Right cardiac atrium (tissue), 5 donors: ENCODE results near the gene ADAMTS2. TPM values are rescaled to one million over a fixed set of nuclear protein-coding genes. Genes with fewer than 3 reads are reported as not detected.
A peak's percentile ranks its signal among the peaks of the same experiment; 100 is the strongest.

Source experiments
- ATAC-seq, 2 donors: fragments of 200-7000 bp; cut with Tn5 transposase; one replicate each; pipeline versions ENCODE4 v1.8.0 to v1.9.1; 2020; ENCODE audit warnings: moderate library complexity in 2 of 2, mild to moderate bottlenecking in 1 of 2
- DNase-seq, 3 donors: peaks; one replicate each; pipeline ENCODE4 v3.0.0-alpha.2; 2020
- H3K27ac ChIP-seq: one replicate; pipeline ENCODE4 v1.5.1; 2013; ENCODE audit warnings: mild to moderate bottlenecking, low read length, control low read depth, moderate library complexity
- H3K27me3 ChIP-seq: one replicate; pipeline ENCODE4 v1.6.1; 2013; ENCODE audit not compliant: control insufficient read depth, insufficient read depth
- H3K4me1 ChIP-seq: one replicate; pipeline ENCODE4 v1.6.1; 2013; ENCODE audit warnings: low read length; ENCODE audit not compliant: control insufficient read depth, insufficient read depth
- H3K4me3 ChIP-seq: one replicate; pipeline ENCODE4 v1.5.1; 2013; ENCODE audit warnings: low read length, control low read depth
- H3K9me3 ChIP-seq: one replicate; pipeline ENCODE4 v1.6.1; 2013; ENCODE audit warnings: low read length; ENCODE audit not compliant: control insufficient read depth
- WGBS: extraction: QIAGEN DNeasy Blood & Tissue Kit; methylation state at CpG from one replicate; pipeline ENCODE4 v1.1.7; 2013; 5-methylcytosine and 5-hydroxymethylcytosine counted together
- intact Hi-C, 4 donors: fragments of 100-400 bp; cut with DNase I; formaldehyde crosslinking; loops; one replicate each; pipeline versions ENCODE4 v1.11.0 to v1.14.0; 2022 to 2023
- polyA plus RNA-seq: library from polyadenylated mRNA; stranded (reverse); fragments of 200-250 nt; gene quantifications from one replicate; pipeline ENCODE4 v1.2.3, GENCODE V29; 2013
- total RNA-seq, 4 donors: library from RNA; stranded (reverse); fragmentation: NEBNext Ultra II Directional; extraction: Animal tissue kit (Norgen Biotek cat#: 25700); gene quantifications; one replicate each; pipeline ENCODE4 v1.2.1, GENCODE V29; 2021
- donor health status: healthy with polysubstance abuse.
- donor health status: DM: no; HTN: yes; CAD: no.
- donor health status: DM: no; HTN: no; CAD: no.
- donor health status: DM: no; HTN: yes; CAD: no; lungs with severe emphysema.
- donor health status: DM: yes; HTN: yes; CAD: no.

The ADAMTS2 gene
- total and polyA plus RNA-seq, 5 donors, result 7.0 to 23.2 (median 14.7) TPM

DNA sequence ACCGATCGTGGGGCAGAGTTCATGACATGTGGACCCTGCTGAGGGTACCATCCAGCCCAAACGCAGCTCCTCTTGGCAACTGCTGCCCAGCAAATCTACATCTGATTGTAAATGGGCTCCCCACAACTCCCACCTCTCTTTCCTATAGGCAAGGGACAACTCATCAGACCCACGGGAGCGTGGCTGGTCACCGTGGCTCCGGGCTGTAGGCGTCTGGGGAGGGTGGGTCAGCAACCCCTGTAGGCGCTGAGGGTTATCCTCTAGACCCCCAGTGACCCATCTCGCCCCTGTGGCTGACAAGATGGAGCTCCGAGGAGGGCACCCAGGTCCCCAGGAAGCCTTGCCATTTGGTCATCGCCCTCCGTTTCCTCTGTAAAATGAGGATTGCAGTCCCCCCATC is 162.7 kb downstream of the ADAMTS2 start:
- no peaks in the 10 kb centered on the region for H3K9me3 ChIP-seq
- DNase-seq (peak in 1 of 3 donors; percentile 23), ATAC-seq (no peak)
- intact Hi-C loops, result no loop called here
- H3K27ac ChIP-seq, result no peak overlapping the region
- WGBS, result 91% methylated on average over 13 of the region's 13 CpGs
- no peaks in the 10 kb centered on the region for H3K4me1 ChIP-seq
- no peaks in the 10 kb centered on the region for H3K27me3 ChIP-seq
- H3K4me3 ChIP-seq, result no peak overlapping the region

DNA sequence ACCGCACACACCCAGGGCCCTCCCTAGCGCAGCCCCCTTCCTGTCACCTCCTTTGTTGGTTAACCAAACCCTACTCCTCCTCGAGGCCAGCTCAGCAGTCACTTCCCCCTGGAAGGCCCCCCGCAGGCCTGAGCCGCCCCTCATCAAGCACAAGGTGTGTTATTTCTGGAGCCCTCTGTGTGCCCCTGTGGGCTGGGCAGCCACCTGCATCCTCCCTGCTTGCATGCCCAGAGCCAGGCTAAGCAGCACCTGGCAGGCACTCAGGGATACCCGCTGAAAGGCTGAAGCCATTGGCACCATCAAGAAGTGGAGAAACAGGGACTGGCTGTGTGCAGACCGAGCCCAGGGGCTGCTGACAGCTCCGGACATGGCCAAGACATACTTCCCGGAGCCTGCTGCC is 163.3 kb downstream of the ADAMTS2 start:
- DNase-seq (peak in 1 of 3 donors; percentile 31), ATAC-seq (no peak)
- Histone ChIP-seq H3K4me1 (no peaks in the 10 kb centered on the region), H3K27me3 (no peaks in the 10 kb centered on the region), H3K9me3 (no peaks in the 10 kb centered on the region), H3K27ac (no peak overlapping the region), H3K4me3 (no peak overlapping the region)
- WGBS, result 67% methylated on average over 9 of the region's 9 CpGs
- intact Hi-C loops, result no loop called here

DNA sequence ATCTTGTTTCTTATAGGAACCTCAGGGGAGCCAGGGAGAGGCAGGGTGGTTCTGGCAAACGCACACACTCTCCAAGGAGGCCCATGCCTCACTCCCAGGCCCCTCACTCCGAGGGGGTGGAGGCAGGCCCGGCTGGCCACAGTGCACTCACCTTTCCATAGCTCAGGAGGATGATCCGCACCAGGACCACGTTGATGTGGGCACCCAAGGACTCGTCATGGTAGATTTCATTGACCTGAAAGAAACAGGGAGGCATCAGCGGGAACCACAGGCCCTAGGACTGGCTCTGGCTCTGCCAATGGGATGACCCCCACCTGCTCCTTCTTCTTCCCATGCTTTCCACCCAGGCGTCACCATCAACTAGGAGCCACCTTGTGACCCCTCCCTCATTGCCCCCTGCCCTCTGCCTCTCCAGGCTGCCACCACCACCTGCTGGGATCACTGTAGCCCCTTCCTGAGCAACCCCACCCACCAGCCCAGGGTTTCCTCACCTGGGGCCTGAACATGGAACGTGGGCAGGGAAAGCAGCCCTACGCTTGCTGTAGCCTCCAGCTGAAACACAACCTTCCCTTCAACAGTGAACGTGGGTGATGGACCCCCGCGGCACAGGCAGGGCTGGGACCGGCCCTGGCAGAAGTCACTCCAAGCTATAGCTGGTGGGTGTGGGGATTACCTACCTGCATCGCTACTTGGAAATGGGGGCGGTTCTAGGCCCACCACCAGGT is 164.2 kb downstream of the ADAMTS2 start:
- no peaks in the 10 kb centered on the region for H3K27me3 ChIP-seq
- 94% methylated on average over 16 of the region's 16 CpGs for WGBS
- intact Hi-C loops, result no loop called here

DNA sequence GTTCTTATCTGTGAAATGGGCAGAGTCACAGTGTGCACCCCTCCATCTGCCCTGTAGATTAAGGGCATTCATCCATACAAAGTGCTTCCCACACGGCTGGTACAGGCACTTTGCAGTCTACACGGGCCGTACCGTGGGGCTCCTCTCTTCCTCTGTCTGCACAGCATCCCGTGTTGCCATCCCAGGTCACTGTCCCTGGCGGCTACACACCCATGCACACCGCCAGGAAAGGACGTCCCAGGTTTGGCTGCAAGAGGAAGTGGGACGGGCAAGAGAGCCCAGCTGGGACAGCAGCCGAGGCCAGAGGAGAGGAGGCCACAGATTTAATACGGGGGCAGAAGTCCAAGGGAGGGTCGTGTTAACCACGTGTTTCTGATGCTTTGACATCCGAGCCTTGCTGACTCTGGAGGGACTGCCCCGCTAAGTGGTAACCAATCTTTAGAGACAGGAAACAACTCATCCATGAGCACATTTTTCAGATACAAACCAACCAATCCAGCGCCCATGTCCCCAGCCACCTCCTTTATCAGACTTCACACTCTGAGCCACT is 165.1 kb downstream of the ADAMTS2 start:
- no peaks in the 10 kb centered on the region for H3K9me3 ChIP-seq
- H3K27me3 ChIP-seq, result no peaks in the 10 kb centered on the region
- intact Hi-C loops, result no loop called here
- ATAC-seq (no peak), DNase-seq (no peak)
- no peak overlapping the region for H3K27ac ChIP-seq
- WGBS, result 62% methylated on average over 16 of the region's 16 CpGs
- H3K4me1 ChIP-seq, result no peaks in the 10 kb centered on the region
- H3K4me3 ChIP-seq, result no peak overlapping the region

More for the DNA sequence above, 164.2 kb downstream of the ADAMTS2 start:
- Histone ChIP-seq H3K27ac (no peak overlapping the region), H3K9me3 (no peaks in the 10 kb centered on the region), H3K4me3 (no peak overlapping the region), H3K4me1 (no peaks in the 10 kb centered on the region)
- DNase-seq (no peak), ATAC-seq (no peak)

DNA sequence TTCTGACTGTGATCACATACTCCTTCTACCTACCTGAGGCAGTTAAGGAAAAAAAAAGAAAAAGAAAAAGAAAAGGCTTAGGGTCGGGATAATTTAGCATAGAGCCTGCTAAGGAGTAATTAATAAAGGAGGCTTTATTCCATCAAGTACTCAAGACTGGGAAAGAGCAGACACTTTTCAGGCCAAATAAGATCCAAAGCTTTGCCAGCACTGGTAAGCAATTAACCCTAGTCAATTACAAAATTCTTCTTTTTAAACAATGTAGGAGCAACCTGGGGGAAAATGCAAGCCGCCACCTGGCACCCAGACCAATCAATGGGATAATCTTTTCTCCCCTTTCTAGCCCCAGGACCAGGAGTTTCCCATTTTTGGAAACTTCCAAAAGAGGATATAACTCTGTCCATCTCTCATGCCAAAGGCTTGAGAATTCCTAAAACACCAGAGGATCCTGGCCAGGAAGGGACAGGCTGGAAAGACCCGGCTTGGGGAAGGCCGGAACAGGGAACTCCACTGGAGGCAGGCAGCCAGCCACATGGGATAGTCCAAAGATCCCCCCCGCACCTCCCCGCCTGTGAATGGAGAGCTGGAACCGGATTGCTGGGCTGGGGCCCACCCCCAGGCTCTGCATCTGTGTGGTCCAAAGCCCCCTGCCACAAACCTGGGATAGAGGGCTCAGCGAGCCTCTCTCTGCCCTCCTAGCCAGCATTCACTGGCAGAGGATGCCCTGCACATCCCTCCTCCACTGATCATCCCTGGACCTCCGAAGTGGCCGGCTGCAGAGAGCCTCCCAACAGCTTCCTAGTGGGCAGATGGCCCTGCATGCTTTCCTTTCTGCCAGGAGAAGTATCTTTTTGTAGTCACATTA is 167.3 kb downstream of the ADAMTS2 start:
- Histone ChIP-seq H3K4me1 (no peaks in the 10 kb centered on the region), H3K9me3 (no peaks in the 10 kb centered on the region), H3K27ac (no peak overlapping the region), H3K4me3 (no peak overlapping the region), H3K27me3 (no peaks in the 10 kb centered on the region)
- WGBS, result 71% methylated on average over 10 of the region's 10 CpGs
- ATAC-seq (peak in 1 of 2 donors; percentile 47), DNase-seq (peak in 1 of 3 donors; percentile 67)
- intact Hi-C loops, result no loop called here

DNA sequence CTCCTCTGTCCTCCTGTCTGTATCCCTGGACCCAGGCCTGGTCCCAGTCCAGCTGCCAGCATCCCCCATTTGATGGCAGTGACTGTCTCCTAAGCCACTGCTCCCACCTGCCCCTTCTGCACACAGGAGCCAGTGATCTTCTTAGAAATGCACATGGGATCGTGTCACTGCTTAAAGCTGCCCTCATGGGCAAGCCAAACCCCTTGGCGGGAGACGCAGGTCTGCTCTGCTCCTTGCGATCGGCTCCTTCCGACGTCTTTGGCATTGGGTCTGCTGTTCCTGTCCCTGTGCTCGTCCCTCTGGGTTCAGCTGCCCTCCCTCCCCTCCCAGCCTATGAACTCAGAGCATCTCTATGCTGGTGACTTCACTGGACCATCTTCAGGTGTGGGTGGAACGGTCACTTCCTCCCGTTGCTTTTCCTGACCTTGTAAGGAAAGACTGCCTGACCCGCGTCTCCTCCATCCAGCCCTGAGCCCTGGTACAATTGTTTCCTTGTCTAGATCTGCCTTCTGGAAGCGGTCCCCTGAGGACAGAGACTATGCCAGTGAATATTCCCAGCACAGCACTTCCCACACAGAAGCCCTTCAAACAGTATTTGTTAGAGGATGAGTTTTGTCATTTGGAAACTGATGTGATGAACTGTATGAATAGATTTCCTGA is 168.6 kb downstream of the ADAMTS2 start:
- ATAC-seq (no peak), DNase-seq (peak in 2 of 3 donors; percentile 33 to 45)
- Histone ChIP-seq H3K4me1 (no peaks in the 10 kb centered on the region), H3K4me3 (no peak overlapping the region), H3K27ac (no peak overlapping the region), H3K27me3 (no peaks in the 10 kb centered on the region), H3K9me3 (no peaks in the 10 kb centered on the region)
- WGBS, result 76% methylated on average over 13 of the region's 13 CpGs
- intact Hi-C loops, result no loop called here

DNA sequence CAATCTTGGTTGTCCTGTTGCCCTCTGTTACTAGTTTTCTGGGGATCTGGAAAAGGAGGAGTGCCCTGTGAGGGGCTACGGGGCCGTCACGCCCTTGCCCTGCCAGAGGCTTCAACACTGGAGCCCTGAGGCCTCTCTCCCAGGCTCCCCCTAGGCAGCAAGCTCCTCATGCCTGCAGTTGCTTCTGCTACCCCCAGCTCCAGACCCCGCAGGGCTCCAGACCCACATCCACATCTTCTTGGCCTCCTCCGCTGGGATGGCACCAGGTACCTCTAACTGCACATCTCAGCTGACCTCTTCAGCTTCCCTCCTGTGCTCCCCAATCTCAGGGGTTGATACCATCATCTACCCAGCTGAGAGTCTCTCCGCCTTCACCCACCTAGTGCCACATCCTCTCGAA is 169.1 kb downstream of the ADAMTS2 start:
- Histone ChIP-seq H3K27me3 (no peaks in the 10 kb centered on the region), H3K4me1 (no peaks in the 10 kb centered on the region), H3K9me3 (no peaks in the 10 kb centered on the region), H3K4me3 (no peak overlapping the region), H3K27ac (no peak overlapping the region)
- intact Hi-C loops, result no loop called here
- ATAC-seq (no peak), DNase-seq (peak in 1 of 3 donors; percentile 29)
- 85% methylated on average over 7 of the region's 7 CpGs for WGBS

DNA sequence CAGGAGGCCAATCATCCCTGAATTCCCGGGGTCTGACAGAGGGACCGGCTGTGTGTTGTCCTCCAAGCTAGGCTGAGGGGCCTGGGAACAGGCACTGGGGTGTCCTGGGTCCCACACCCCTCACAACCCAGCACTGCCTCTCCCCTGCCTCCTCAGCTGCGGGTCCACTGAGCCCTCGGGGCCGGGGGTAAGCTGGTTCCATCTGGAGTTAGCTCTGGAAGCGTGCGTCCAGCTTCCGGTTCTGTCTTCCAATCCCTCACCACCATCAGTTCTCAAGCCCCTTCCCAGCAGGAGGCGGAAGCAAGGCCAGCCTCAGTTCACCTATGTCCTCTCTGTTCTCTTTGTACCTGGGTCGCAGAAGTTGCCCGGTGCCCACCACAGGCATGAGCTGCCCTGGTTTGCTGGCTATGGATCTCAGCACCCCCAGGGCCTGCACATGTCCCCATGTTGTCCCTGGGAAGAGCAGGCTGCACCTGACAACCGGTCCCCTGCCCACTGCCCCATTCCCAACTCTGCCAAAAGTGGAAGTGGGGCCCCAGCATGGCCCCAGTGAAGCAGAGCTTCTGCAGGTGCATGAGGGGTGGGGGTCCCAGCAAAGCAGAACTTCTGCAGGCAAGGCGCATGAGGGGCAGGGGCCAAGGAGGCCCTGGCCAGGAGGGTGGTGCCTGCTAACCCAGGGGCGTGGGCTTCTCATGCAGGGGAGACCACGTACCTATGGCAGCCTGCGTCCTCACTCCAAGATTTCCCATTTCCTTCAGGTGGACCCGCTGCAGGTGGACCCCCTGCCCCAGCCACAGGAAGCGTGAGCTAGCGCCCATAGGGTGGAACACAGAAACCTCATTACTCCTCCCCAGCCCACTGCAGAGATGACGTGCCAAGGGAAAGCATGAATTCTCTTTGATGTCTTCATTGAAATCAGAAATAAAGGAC is 173.2 kb downstream of the ADAMTS2 start:
- WGBS, result 87% methylated on average over 20 of the region's 20 CpGs
- intact Hi-C loops, result no loop called here
- H3K4me1 ChIP-seq, result no peaks in the 10 kb centered on the region
- no peak overlapping the region for H3K4me3 ChIP-seq
- ATAC-seq (no peak), DNase-seq (peak in 2 of 3 donors; percentile 16 to 37)
- no peaks in the 10 kb centered on the region for H3K27me3 ChIP-seq
- H3K9me3 ChIP-seq, result no peaks in the 10 kb centered on the region
- H3K27ac ChIP-seq, result no peak overlapping the region

DNA sequence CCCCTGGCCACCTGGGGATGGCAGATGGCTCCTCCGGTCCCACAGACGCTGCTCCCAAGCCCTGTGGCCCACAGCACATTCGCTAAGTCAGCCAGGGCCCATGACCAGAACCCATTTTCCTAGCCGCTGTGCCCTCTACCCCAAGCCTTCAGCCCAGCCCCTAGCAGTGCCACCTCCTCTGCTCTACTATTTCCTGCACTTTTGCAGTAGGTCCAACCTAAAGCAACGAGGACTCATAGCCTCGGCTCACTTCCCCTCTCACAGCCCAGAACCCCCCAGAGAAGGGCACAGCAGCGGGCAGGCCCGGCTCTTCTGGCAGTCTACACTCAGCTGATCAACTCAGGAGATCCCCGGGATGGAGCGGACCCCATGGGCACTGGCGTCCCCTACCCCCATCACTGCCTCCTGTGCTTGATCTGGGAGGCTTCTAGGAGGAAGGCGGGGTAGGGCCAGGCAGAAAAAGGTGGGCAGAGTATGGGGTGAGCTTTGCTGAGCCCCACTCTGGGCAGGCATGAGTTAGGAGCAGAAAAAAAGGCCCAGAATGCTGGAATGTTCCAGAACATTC is 173.9 kb downstream of the ADAMTS2 start:
- Histone ChIP-seq H3K27me3 (no peaks in the 10 kb centered on the region), H3K9me3 (no peaks in the 10 kb centered on the region), H3K4me3 (no peak overlapping the region), H3K27ac (no peak overlapping the region), H3K4me1 (no peaks in the 10 kb centered on the region)
- DNase-seq (peak in 2 of 3 donors; percentile 7 to 44), ATAC-seq (no peak)
- intact Hi-C loops, result no loop called here
- WGBS, result 89% methylated on average over 12 of the region's 12 CpGs

DNA sequence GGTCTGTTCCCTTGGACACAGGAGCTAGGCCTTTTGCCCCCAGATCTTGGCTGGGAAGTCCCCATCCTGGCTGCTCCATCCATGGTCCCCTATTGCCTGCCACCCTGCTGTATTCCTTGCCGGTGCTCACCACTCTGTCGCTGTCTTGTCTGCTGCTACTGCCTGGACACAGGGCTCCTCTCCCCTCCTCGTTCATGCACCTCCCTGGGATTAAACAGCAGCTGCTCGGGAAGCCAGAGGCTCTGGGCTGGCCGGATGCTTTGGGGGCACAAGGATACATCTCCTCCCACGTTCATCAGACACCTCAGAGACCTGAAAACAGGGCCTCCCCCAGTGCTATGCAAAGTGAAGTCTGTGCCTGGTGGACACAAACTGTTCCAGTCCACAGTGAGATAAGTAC is 174.7 kb downstream of the ADAMTS2 start:
- no peaks in the 10 kb centered on the region for H3K9me3 ChIP-seq
- H3K4me1 ChIP-seq, result no peaks in the 10 kb centered on the region
- ATAC-seq (no peak), DNase-seq (peak in 2 of 3 donors; percentile 19 to 36)
- intact Hi-C loops, result no loop called here
- H3K27ac ChIP-seq, result no peak overlapping the region
- WGBS, result 66% methylated on average over 6 of the region's 6 CpGs
- no peak overlapping the region for H3K4me3 ChIP-seq
- H3K27me3 ChIP-seq, result no peaks in the 10 kb centered on the region
